ENCODE results near the gene PRKCH. TPM values are rescaled to one million over a fixed set of nuclear protein-coding genes. Genes with fewer than 3 reads are reported as not detected.

Gene PRKCH
- total RNA-seq, 2 experiments from 2014 or later: 0.85 to 2.3 TPM

- CTCF ChIA-PET (ENCODE audit: unreplicated experiment): no interaction called here
- no peak overlapping the region for H3K4me2 ChIP-seq (ENCODE audit: low read length)
- H3K4me1 ChIP-seq (ENCODE audit: insufficient read depth, low read length, poor library complexity, severe bottlenecking): no peaks in the 10 kb centered on the region
- intact Hi-C loops (cut with micrococcal nuclease; ENCODE audit: unreplicated experiment): no loop called here
- no peaks in the 10 kb centered on the region for H3K9me3 ChIP-seq (ENCODE audit: low read length)
- no TSS peak for BruUV-seq (replicated peaks)
- TF ChIP-seq EZH2phosphoT487 (IDR thresholded peaks at IDR 0.05; ENCODE audit: borderline replicate concordance, low read depth, low read length) (no peak), CTCF (conservative IDR thresholded peaks at IDR 0.05; ENCODE audit: low read length) (no peak)
- no peaks in the 10 kb centered on the region for H4K20me1 ChIP-seq (ENCODE audit: insufficient read depth, low read length)
- H2AFZ ChIP-seq (ENCODE audit: low read length): no peak overlapping the region
- no peaks in the 10 kb centered on the region for H3K9me2 ChIP-seq (ENCODE audit: insufficient read depth, low read length)
- POLR2A ChIA-PET: no interaction called here
- no peaks in the 10 kb centered on the region for H3K79me2 ChIP-seq (ENCODE audit: insufficient read depth, low read depth, low read length)
- no peaks in the 10 kb centered on the region for H3K36me3 ChIP-seq (ENCODE audit: insufficient read depth, low read length)
- H3K27ac ChIP-seq (ENCODE audit: low read depth, low read length, poor library complexity, severe bottlenecking): no peak overlapping the region
- DNase-seq (ENCODE audit: low spot score): no peak
- no peak overlapping the region for H3K4me3 ChIP-seq (ENCODE audit: low read depth, low read length, poor library complexity, severe bottlenecking)
Measured at GRCh38 chr14:61351477-61351876, 30.1 kb downstream of the PRKCH start.

DNA sequence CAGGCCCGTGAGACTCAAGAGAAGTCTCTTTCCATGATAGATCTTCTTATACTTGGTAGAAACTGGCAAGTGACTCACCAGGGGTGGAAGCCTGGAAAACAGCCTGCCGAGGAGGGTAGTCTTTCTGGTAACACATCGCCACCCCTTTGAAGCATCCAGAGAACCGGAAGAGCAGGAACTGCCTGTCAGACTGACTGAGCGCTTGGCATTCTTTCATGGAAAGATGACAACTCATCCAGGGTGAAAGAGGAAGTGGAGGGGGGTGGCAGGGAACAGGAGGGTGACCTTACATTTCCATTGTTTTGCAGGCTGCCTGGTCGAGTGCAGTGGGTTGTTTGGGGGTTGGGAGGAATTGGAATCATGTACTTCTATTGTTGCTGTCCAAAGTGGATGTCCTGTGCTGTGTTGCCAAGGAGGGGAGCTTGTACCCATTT, 34.5 kb downstream of the PRKCH start:
- BruUV-seq (replicated peaks): no TSS peak
- Histone ChIP-seq H2AFZ (ENCODE audit: low read length) (no peak overlapping the region), H4K20me1 (ENCODE audit: insufficient read depth, low read length) (no peaks in the 10 kb centered on the region), H3K36me3 (ENCODE audit: insufficient read depth, low read length) (no peaks in the 10 kb centered on the region), H3K4me1 (ENCODE audit: insufficient read depth, low read length, poor library complexity, severe bottlenecking) (no peaks in the 10 kb centered on the region), H3K4me2 (ENCODE audit: low read length) (no peak overlapping the region), H3K79me2 (ENCODE audit: insufficient read depth, low read depth, low read length) (no peaks in the 10 kb centered on the region), H3K27ac (ENCODE audit: low read depth, low read length, poor library complexity, severe bottlenecking) (no peak overlapping the region), H3K9me2 (ENCODE audit: insufficient read depth, low read length) (no peaks in the 10 kb centered on the region), H3K4me3 (ENCODE audit: low read depth, low read length, poor library complexity, severe bottlenecking) (no peak overlapping the region), H3K9me3 (ENCODE audit: low read length) (no peaks in the 10 kb centered on the region)
- intact Hi-C loops (cut with micrococcal nuclease; ENCODE audit: unreplicated experiment): loop anchor here (5.0 kb wide), 1 partner anchor 1056 kb away; no protein-coding TSS in a partner anchor
- TF ChIP-seq EZH2phosphoT487 (IDR thresholded peaks at IDR 0.05; ENCODE audit: borderline replicate concordance, low read depth, low read length) (no peak), CTCF (conservative IDR thresholded peaks at IDR 0.05; ENCODE audit: low read length) (no peak)
- no peak for DNase-seq (ENCODE audit: low spot score)
- POLR2A ChIA-PET: interaction anchor here (1.0 kb wide), 1 partner anchor 46 kb away, joined by 3 read pairs; no protein-coding TSS in a partner anchor
- CTCF ChIA-PET (ENCODE audit: unreplicated experiment): no interaction called here

DNA sequence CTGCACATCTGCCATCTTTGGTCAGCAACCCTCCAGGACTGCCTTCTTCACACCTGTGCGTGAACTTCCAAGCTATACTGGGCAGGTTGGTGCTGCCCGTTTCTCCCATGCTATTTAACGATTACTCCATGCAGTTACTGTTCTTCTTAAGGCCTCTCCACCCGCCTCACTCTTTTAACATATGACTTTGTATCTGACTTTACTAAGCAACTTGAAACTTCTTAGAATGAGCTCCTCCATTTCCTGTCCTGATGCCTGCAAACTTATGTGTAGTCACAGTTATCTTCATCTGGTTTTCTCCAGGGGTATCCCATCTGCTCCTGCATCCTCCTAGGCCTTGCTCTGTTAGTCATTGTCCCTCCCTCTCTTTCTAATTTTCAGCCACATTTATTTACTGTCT, 35.7 kb downstream of the PRKCH start:
- Histone ChIP-seq H3K9me3 (ENCODE audit: low read length) (no peaks in the 10 kb centered on the region), H2AFZ (ENCODE audit: low read length) (no peak overlapping the region), H3K4me1 (ENCODE audit: insufficient read depth, low read length, poor library complexity, severe bottlenecking) (no peaks in the 10 kb centered on the region), H3K4me3 (ENCODE audit: low read depth, low read length, poor library complexity, severe bottlenecking) (no peak overlapping the region), H4K20me1 (ENCODE audit: insufficient read depth, low read length) (no peaks in the 10 kb centered on the region), H3K9me2 (ENCODE audit: insufficient read depth, low read length) (no peaks in the 10 kb centered on the region), H3K36me3 (ENCODE audit: insufficient read depth, low read length) (no peaks in the 10 kb centered on the region), H3K79me2 (ENCODE audit: insufficient read depth, low read depth, low read length) (no peaks in the 10 kb centered on the region), H3K4me2 (ENCODE audit: low read length) (no peak overlapping the region), H3K27ac (ENCODE audit: low read depth, low read length, poor library complexity, severe bottlenecking) (no peak overlapping the region)
- DNase-seq (ENCODE audit: low spot score): no peak
- TF ChIP-seq EZH2phosphoT487 (IDR thresholded peaks at IDR 0.05; ENCODE audit: borderline replicate concordance, low read depth, low read length) (no peak), CTCF (conservative IDR thresholded peaks at IDR 0.05; ENCODE audit: low read length) (no peak)
- CTCF ChIA-PET (ENCODE audit: unreplicated experiment): no interaction called here
- POLR2A ChIA-PET: no interaction called here
- BruUV-seq (replicated peaks): no TSS peak
- intact Hi-C loops (cut with micrococcal nuclease; ENCODE audit: unreplicated experiment): loop anchor here (5.0 kb wide), 1 partner anchor 1055 kb away; no protein-coding TSS in a partner anchor
